ENCODE data around the gene PALD1.

Gene PALD1

GRCh38 chr10:70459061-70459773 is 19.4 kb upstream of the PALD1 start:
- DNase-seq (ENCODE audit: insufficient read length) (no peak), FAIRE-seq (no peak)
- TF ChIP-seq TAF1 (IDR thresholded peaks at IDR 0.05; ENCODE audit: borderline replicate concordance, low read depth, low read length) (no peak), POLR2A (IDR thresholded peaks at IDR 0.05; ENCODE audit: low read depth, low read length) (no peak), POLR2AphosphoS5 (IDR thresholded peaks at IDR 0.05; ENCODE audit: low read depth, low read length) (no peak)

GRCh38 chr10:70459774-70460490 is 18.6 kb upstream of the PALD1 start:
- DNase-seq (ENCODE audit: insufficient read length) (no peak), FAIRE-seq (no peak)
- TF ChIP-seq TAF1 (IDR thresholded peaks at IDR 0.05; ENCODE audit: borderline replicate concordance, low read depth, low read length) (no peak), POLR2A (IDR thresholded peaks at IDR 0.05; ENCODE audit: low read depth, low read length) (no peak), POLR2AphosphoS5 (IDR thresholded peaks at IDR 0.05; ENCODE audit: low read depth, low read length) (no peak)

DNA sequence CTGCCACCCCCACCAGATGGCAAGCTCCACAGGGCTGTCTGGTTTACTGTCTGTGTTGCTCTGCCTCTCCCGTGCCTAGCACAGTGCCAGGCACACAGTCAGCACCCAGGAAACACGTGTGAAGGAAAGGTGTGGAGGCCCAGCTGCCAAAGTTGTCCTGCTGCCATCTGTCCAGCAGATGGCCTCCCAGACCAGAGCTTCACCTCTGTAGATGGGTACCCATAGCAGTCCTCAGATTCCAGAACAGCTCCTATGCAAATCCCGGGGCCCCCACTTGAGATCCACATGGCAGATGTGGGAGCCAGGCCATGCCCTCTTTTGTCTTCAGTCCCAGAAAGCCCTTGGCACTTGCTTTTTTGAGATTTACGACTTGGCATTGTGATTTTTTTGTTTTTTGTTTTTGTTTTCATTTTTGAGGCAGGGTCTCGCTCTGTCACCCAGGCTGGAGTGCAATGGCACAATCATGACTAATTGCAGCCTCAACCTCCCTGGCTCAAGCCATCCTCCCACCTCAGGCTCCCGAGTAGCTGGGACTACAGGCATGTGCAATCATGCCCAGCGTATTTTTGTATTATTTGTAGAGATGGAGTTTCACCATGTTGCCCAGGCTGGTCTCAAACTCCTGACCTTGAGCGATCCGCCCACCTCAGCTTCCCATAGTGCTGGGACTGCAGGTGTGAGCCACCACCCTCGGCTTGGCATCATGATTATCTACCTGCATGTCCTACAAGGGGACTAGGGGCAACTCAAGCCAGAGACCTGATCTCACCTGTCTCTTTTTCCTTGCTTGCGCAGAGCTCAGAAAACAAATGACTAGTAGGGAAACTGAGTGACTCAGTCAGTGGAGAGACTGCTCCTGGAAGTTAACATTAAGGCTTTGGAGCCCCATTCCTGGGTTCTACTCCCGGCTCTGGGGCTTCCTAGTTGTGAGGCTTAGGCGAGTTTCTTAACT is 16.9 kb upstream of the PALD1 start:
- TF ChIP-seq POLR2AphosphoS5 (IDR thresholded peaks at IDR 0.05; ENCODE audit: low read depth, low read length): no peak
- no peak for TF ChIP-seq POLR2A (IDR thresholded peaks at IDR 0.05; ENCODE audit: low read depth, low read length)
- no peak for TF ChIP-seq TAF1 (IDR thresholded peaks at IDR 0.05; ENCODE audit: borderline replicate concordance, low read depth, low read length)
- peak; percentile 65 for DNase-seq (ENCODE audit: insufficient read length)
- FAIRE-seq: peak; percentile 98

GRCh38 chr10:70462349-70462984 is 16.1 kb upstream of the PALD1 start:
- TF ChIP-seq POLR2A (IDR thresholded peaks at IDR 0.05; ENCODE audit: low read depth, low read length) (no peak), POLR2AphosphoS5 (IDR thresholded peaks at IDR 0.05; ENCODE audit: low read depth, low read length) (no peak), TAF1 (IDR thresholded peaks at IDR 0.05; ENCODE audit: borderline replicate concordance, low read depth, low read length) (no peak)
- FAIRE-seq (no peak), DNase-seq (ENCODE audit: insufficient read length) (no peak)

GRCh38 chr10:70465278-70465677 is 13.3 kb upstream of the PALD1 start:
- no peak for DNase-seq (ENCODE audit: insufficient read length)
- TF ChIP-seq POLR2A (IDR thresholded peaks at IDR 0.05; ENCODE audit: low read depth, low read length) (no peak), POLR2AphosphoS5 (IDR thresholded peaks at IDR 0.05; ENCODE audit: low read depth, low read length) (no peak), TAF1 (IDR thresholded peaks at IDR 0.05; ENCODE audit: borderline replicate concordance, low read depth, low read length) (no peak)
- no peak for FAIRE-seq

DNA sequence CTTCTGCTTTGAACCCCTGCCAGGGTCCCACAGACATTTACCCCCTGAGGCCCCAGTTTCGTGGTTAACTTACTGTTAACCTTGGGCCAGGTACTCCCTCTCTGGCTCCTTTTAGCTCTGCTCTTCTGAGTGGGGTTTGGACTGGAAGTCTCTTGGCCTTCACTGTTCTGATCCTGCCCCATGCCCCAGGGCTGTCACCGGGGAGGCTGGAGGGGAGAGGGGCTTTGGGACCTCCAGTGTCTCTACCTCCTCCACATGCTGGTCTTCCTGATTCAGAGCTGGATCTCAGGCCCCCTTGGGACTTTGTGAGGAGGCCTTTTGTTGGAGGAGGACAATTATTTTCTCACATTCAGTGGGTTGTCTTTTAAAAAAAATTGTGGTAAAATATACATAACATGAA is 12.7 kb upstream of the PALD1 start:
- DNase-seq (ENCODE audit: insufficient read length) (no peak), FAIRE-seq (no peak)
- TF ChIP-seq TAF1 (IDR thresholded peaks at IDR 0.05; ENCODE audit: borderline replicate concordance, low read depth, low read length): no peak
- TF ChIP-seq POLR2AphosphoS5 (IDR thresholded peaks at IDR 0.05; ENCODE audit: low read depth, low read length): no peak
- no peak for TF ChIP-seq POLR2A (IDR thresholded peaks at IDR 0.05; ENCODE audit: low read depth, low read length)

GRCh38 chr10:70466951-70467350 is 11.6 kb upstream of the PALD1 start:
- FAIRE-seq: no peak
- TF ChIP-seq POLR2AphosphoS5 (IDR thresholded peaks at IDR 0.05; ENCODE audit: low read depth, low read length): no peak
- TF ChIP-seq TAF1 (IDR thresholded peaks at IDR 0.05; ENCODE audit: borderline replicate concordance, low read depth, low read length): no peak
- no peak for TF ChIP-seq POLR2A (IDR thresholded peaks at IDR 0.05; ENCODE audit: low read depth, low read length)
- DNase-seq (ENCODE audit: insufficient read length): no peak

DNA sequence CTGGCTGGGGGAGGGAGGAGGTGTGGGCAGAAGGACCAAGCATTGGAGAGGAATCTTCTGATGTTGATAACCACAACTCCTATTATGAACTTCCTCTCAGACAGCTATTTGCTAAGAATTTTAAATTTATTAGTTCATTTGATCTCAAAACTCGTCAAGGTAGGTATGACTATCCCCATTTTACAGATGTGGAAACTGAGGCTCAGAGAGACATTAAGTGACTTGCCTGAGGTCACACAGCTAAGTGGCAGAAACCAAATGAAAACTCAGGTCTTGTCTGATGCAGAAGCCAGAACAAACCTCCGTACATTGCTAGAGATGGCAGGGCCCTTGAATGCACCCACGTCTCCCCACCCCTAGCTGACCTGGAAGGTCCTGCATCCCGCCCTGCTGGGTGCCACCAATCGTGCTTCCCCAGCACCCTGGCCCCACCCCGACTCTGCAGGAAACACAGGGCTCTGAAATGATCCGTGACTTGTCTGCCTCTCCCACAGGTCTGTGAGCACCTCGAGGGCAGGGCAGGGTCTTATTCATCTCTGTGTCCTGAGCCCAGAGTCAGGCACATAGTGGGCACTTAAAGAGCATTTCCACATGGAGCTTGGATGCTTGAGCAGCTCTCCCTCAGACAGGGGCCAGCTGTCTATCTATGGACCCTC is 5.6 kb upstream of the PALD1 start:
- FAIRE-seq (peak; percentile 14), DNase-seq (ENCODE audit: insufficient read length) (no peak)
- no peak for TF ChIP-seq POLR2A (IDR thresholded peaks at IDR 0.05; ENCODE audit: low read depth, low read length)
- no peak for TF ChIP-seq TAF1 (IDR thresholded peaks at IDR 0.05; ENCODE audit: borderline replicate concordance, low read depth, low read length)

DNA sequence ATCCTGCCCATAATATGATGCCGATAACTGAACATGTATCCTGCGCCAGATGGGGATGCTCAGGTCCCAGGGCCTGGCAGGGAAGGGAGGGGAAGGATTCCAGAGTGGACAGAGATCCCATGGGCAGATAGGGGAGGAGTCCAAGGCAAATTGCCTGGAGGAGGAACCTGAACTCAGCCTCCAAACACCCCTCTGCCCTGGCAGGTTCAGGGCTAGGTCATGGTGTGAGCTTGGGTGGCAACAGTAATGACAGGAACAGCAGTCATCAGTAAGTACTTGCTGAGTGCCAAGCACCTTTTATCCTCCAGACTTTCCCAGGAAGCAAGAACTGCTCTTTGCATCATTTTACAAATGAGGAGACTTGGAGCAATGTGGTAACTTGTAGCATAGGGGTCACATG is 3.8 kb upstream of the PALD1 start:
- no peak for DNase-seq (ENCODE audit: insufficient read length)
- peak; percentile 9 for FAIRE-seq
- TF ChIP-seq TAF1 (IDR thresholded peaks at IDR 0.05; ENCODE audit: borderline replicate concordance, low read depth, low read length) (no peak), POLR2A (IDR thresholded peaks at IDR 0.05; ENCODE audit: low read depth, low read length) (no peak)

DNA sequence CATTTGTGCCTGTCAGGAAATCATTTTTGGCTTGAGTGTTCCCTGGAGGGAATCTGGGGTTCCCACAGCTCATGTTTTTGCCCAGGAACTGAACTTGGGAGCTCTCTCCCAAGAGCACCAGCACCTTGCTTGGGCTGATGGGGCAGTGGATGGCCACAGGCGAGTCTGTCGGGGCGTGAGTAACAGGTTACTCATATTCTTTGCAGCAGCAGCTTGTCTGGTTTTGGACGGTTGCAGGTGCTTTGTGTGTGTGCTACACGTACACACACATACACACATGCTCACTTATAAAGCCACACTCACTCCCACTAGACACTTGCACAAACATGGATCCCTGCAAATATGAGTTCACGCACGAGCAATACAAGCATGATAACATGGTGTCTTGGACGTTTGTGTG is 2.9 kb upstream of the PALD1 start:
- TF ChIP-seq POLR2AphosphoS5 (IDR thresholded peaks at IDR 0.05; ENCODE audit: low read depth, low read length) (no peak), POLR2A (IDR thresholded peaks at IDR 0.05; ENCODE audit: low read depth, low read length) (no peak), TAF1 (IDR thresholded peaks at IDR 0.05; ENCODE audit: borderline replicate concordance, low read depth, low read length) (no peak)
- FAIRE-seq (no peak), DNase-seq (ENCODE audit: insufficient read length) (no peak)

Measured in GM12892 (cell line).